Measurements from ENCODE around the gene VPS29.
"Not testable (repeated sequence)": the region's sequence is repeated elsewhere in the genome, so short reads cannot be mapped to it uniquely, and the experiment has no call there.

Gene VPS29

DNA sequence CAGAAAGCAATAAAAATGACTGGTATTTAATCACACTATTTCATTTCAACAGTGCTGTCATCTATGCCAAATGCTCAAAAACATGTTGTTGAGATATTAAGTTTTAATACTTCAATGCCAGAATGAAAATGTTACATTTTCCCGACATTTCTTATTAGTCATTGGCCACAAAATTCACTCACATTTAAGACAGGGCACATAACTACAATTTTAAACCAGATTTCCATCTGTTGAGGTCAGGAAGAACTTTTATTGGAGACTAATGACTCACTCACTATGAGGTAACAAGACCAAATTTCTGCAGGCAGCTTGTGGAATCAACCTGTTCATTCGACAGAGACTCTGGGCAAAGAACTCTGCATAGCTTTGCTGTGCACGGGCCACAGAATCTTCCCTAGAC lies 44.4 kb upstream of the VPS29 start:
- H3K27ac Mint-ChIP-seq, result peak overlapping the region; percentile 14
- no peaks in the 10 kb centered on the region for H3K27me3 Mint-ChIP-seq (ENCODE audit: low read depth, poor library complexity)

DNA sequence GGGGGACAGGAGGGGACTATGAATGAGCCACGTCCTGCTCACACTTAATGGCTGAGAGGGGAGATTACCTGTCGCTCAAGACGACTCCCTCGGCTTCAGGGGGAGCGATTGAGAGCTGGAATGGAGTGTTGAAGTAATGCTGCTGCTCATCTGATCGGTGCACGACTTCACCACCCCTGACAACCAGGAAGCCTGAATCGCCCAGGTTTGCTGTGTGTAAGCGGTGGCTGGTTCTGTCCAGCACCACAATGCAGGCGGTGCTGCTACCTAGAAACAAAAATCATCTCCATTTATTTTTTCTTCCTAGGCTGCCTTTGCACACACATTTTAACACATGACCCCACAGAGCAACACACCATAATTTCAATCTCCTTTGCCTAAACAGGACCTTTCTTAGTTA lies 43.9 kb upstream of the VPS29 start:
- TF ChIP-seq, protein P1, sequence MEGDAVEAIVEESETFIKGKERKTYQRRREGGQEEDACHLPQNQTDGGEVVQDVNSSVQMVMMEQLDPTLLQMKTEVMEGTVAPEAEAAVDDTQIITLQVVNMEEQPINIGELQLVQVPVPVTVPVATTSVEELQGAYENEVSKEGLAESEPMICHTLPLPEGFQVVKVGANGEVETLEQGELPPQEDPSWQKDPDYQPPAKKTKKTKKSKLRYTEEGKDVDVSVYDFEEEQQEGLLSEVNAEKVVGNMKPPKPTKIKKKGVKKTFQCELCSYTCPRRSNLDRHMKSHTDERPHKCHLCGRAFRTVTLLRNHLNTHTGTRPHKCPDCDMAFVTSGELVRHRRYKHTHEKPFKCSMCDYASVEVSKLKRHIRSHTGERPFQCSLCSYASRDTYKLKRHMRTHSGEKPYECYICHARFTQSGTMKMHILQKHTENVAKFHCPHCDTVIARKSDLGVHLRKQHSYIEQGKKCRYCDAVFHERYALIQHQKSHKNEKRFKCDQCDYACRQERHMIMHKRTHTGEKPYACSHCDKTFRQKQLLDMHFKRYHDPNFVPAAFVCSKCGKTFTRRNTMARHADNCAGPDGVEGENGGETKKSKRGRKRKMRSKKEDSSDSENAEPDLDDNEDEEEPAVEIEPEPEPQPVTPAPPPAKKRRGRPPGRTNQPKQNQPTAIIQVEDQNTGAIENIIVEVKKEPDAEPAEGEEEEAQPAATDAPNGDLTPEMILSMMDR (IDR thresholded peaks at IDR 0.05), result no peak
- peaks cover 44% of the 10 kb centered on the region for H3K36me3 Mint-ChIP-seq (ENCODE audit: low read depth)
- peaks cover 26% of the 10 kb centered on the region for H3K4me1 Mint-ChIP-seq
- DNase-seq, result no peak
- no peaks in the 10 kb centered on the region for H3K27me3 Mint-ChIP-seq (ENCODE audit: low read depth, poor library complexity)
- no peaks in the 10 kb centered on the region for H3K9me3 Mint-ChIP-seq
- peak overlapping the region; percentile 14 for H3K27ac Mint-ChIP-seq
- no peak overlapping the region for H3K4me3 Mint-ChIP-seq

More for the DNA sequence above, 44.4 kb upstream of the VPS29 start:
- Mint-ChIP-seq H3K4me3 (no peak overlapping the region), H3K36me3 (ENCODE audit: low read depth) (peaks cover 48% of the 10 kb centered on the region), H3K4me1 (peaks cover 26% of the 10 kb centered on the region), H3K9me3 (no peaks in the 10 kb centered on the region)
- TF ChIP-seq, protein P1 (IDR thresholded peaks at IDR 0.05), result no peak
- no peak for DNase-seq

DNA sequence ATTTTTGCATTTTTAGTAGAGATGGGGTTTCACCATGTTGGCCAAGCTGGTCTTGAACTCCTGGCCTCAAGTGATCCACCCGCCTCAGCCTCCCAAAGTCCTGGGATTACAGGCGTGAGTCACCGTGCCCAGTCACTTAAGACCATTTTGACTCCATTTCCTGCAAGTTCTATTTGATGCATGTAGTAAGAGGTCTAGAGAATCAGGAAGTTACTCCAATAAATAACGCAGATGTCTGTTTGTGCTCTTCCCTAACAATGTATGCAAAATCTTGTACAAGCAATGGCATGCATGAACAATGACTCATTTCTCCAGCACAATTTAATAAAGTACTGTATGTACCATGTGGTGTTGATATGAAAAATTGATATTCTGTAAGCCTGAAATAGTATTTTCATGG lies 43.3 kb upstream of the VPS29 start:
- Mint-ChIP-seq H3K4me1 (peaks cover 26% of the 10 kb centered on the region), H3K36me3 (ENCODE audit: low read depth) (peaks cover 40% of the 10 kb centered on the region)
- H3K4me3 Mint-ChIP-seq; H3K27ac Mint-ChIP-seq; H3K9me3 Mint-ChIP-seq; H3K27me3 Mint-ChIP-seq (ENCODE audit: low read depth, poor library complexity); DNase-seq: not testable (repeated sequence)

DNA sequence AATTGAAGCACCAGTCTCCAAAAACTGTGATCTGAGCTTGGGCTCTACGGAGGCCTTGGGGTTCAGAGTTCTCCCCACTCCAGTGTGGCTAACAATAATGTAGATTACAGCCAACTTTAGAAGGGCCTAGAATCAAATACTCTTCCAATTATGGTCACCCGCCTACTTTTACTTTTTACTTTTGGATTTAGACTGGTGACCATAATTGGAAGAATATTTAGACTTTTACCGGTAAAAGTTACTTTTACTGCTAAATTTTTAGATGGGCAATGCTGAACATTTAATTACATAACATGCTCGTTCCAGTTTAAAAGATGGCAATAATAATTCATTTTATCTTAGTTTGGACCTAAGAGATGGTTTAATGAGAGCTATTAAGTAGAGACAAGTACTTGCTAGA lies 42.1 kb upstream of the VPS29 start:
- Mint-ChIP-seq H3K4me3 (no peak overlapping the region), H3K9me3 (no peaks in the 10 kb centered on the region), H3K4me1 (peaks cover 18% of the 10 kb centered on the region), H3K27me3 (ENCODE audit: low read depth, poor library complexity) (no peaks in the 10 kb centered on the region), H3K27ac (peak overlapping the region; percentile 55), H3K36me3 (ENCODE audit: low read depth) (peaks cover 33% of the 10 kb centered on the region)
- no peak for DNase-seq
- TF ChIP-seq, protein P1 (IDR thresholded peaks at IDR 0.05), result no peak

DNA sequence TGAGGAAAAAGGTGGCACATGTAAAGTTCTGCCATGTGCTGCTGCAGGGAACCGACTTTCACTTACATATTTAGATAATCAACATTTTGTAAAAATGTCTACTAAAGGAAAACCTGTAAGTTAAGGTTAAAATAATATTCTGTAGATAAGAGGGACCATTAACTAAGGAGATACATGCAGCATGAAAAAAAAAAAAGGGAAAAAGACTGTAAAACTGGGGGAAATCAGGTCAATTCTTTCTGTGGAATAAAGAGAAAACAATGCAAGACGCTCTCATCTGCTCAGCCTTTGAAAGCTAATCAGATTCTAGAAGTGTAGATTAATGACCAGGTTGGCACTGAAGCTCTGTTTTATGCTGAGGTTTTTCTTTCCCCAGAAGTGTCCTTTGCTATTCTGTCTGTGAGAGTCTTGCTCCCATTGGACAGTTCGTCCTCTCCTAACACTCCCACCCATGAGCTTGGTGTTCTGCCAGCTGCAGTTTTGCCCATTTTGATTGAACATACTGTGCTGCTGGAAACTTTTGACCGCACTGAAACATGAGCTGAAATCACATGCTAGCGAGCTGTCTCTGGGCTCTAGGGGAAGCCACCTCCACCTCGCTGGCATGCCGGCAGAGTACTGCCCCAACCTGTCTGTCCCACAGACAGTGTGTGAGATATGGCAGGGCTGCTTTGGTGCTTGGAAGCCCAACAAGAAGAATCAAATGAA lies 41.5 kb upstream of the VPS29 start:
- Mint-ChIP-seq H3K36me3 (ENCODE audit: low read depth) (peaks cover 30% of the 10 kb centered on the region), H3K9me3 (no peaks in the 10 kb centered on the region), H3K4me3 (no peak overlapping the region), H3K27ac (peak overlapping the region; percentile 55), H3K4me1 (peaks cover 18% of the 10 kb centered on the region), H3K27me3 (ENCODE audit: low read depth, poor library complexity) (no peaks in the 10 kb centered on the region)
- DNase-seq, result no peak
- TF ChIP-seq, protein P1 (IDR thresholded peaks at IDR 0.05), result no peak

DNA sequence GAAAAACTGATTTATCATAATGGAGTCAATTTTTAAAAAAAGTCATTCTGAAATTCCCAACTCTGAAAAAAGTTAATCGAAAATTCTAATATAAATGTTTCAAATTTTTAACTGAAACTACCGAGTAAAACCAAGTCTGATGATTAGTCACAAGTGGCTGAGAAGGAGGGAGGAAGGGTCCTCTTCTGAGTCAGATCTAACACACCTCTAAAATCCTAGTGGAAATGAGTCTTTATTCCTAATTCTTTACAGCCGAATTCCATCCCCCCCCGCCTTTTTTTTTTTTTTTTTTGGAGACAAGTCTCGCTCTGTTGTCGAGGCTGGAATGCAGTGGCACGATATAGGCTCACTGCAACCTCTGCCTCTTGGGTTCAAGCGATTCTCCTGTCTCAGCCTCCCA lies 38.1 kb upstream of the VPS29 start:
- H3K4me3 Mint-ChIP-seq, result no peak overlapping the region
- no peak overlapping the region for H3K27ac Mint-ChIP-seq

More for the DNA sequence above, 38.1 kb upstream of the VPS29 start:
- TF ChIP-seq, protein P1 (IDR thresholded peaks at IDR 0.05), result no peak
- peaks cover 13% of the 10 kb centered on the region for H3K4me1 Mint-ChIP-seq
- DNase-seq, result no peak
- no peaks in the 10 kb centered on the region for H3K9me3 Mint-ChIP-seq
- no peaks in the 10 kb centered on the region for H3K27me3 Mint-ChIP-seq (ENCODE audit: low read depth, poor library complexity)
- peaks cover 28% of the 10 kb centered on the region for H3K36me3 Mint-ChIP-seq (ENCODE audit: low read depth)

Measured in nephron progenitor cell (in vitro differentiated cells).